ENCODE results near the gene TTYH2. TPM values are rescaled to one million over a fixed set of nuclear protein-coding genes. Genes with fewer than 3 reads are reported as not detected.

Gene TTYH2
- total and polyA plus RNA-seq, 5 experiments from 2014 or later: 0.57 to 9.6 (median 2.2) TPM

- no peak overlapping the region for H3K4me3 Mint-ChIP-seq
- peaks cover 0 to 3% (median 2%) of the 10 kb centered on the region in 3 donors for H3K36me3 Mint-ChIP-seq
- no peak for ATAC-seq
- H3K4me1 Mint-ChIP-seq: peaks cover 0 to 14% (median 9%) of the 10 kb centered on the region in 4 donors
- no peak for DNase-seq
- POLR2A ChIA-PET: no interaction called here
- peak overlapping the region in 2 of 10 donors; percentile 20 to 74 for H3K27ac Mint-ChIP-seq
- H3K9me3 Mint-ChIP-seq: peaks cover 0 to 5% (median 0%) of the 10 kb centered on the region in 9 donors
- peaks cover 0 to 19% (median 4%) of the 10 kb centered on the region in 5 donors for H3K27me3 Mint-ChIP-seq
Observed at GRCh38 chr17:74297941-74298340, 84.6 kb downstream of the TTYH2 start.

- POLR2A ChIA-PET: no interaction called here
- DNase-seq: no peak
- peaks cover 0 to 19% (median 4%) of the 10 kb centered on the region in 5 donors for H3K27me3 Mint-ChIP-seq
- H3K36me3 Mint-ChIP-seq: peaks cover 0 to 3% (median 2%) of the 10 kb centered on the region in 3 donors
- H3K9me3 Mint-ChIP-seq: peaks cover 0 to 5% (median 0%) of the 10 kb centered on the region in 9 donors
- no peak overlapping the region for H3K27ac Mint-ChIP-seq
- peaks cover 0 to 14% (median 9%) of the 10 kb centered on the region in 4 donors for H3K4me1 Mint-ChIP-seq
- no peak for ATAC-seq
- no peak overlapping the region for H3K4me3 Mint-ChIP-seq
Observed at GRCh38 chr17:74298778-74299177, 85.4 kb downstream of the TTYH2 start.

- DNase-seq (no peak), ATAC-seq (no peak)
- H3K36me3 Mint-ChIP-seq: peaks cover 0 to 3% (median 2%) of the 10 kb centered on the region in 3 donors
- H3K4me1 Mint-ChIP-seq: peaks cover 0 to 14% (median 9%) of the 10 kb centered on the region in 4 donors
- H3K4me3 Mint-ChIP-seq: peak overlapping the region in 1 of 10 donors; percentile 60
- POLR2A ChIA-PET: no interaction called here
- H3K27me3 Mint-ChIP-seq: peaks cover 0 to 19% (median 4%) of the 10 kb centered on the region in 5 donors
- peaks cover 0 to 5% (median 0%) of the 10 kb centered on the region in 9 donors for H3K9me3 Mint-ChIP-seq
- H3K27ac Mint-ChIP-seq: no peak overlapping the region
Observed at GRCh38 chr17:74299226-74300009, 86.0 kb downstream of the TTYH2 start.

DNA sequence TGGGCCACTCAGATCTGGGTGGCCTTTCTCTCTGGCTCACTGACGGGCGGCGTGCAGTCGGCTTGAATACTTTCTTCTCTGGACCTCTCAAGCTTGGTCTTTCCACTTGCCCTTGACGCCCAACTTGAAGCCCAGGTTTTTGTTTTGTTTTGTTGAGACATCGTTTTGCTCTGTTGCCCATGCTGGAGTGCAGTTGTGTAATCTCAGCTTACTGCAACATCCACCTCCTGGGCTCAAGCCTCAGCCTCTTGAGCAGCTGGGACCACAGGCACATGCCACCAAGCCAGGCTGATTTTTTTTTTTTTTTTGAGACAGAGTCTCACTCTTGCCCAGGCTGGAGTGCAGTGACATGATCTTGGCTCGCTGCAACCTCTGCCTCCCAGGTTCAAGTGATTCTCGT is 89.9 kb downstream of the TTYH2 start:
- DNase-seq (no peak), ATAC-seq (no peak)
- Mint-ChIP-seq H3K27ac (no peak overlapping the region), H3K4me1 (peaks cover 2 to 10% (median 8%) of the 10 kb centered on the region in 4 donors), H3K27me3 (peaks cover 0 to 19% (median 7%) of the 10 kb centered on the region in 5 donors), H3K4me3 (no peak overlapping the region), H3K36me3 (no peaks in the 10 kb centered on the region), H3K9me3 (no peaks in the 10 kb centered on the region)
- POLR2A ChIA-PET: no interaction called here

DNA sequence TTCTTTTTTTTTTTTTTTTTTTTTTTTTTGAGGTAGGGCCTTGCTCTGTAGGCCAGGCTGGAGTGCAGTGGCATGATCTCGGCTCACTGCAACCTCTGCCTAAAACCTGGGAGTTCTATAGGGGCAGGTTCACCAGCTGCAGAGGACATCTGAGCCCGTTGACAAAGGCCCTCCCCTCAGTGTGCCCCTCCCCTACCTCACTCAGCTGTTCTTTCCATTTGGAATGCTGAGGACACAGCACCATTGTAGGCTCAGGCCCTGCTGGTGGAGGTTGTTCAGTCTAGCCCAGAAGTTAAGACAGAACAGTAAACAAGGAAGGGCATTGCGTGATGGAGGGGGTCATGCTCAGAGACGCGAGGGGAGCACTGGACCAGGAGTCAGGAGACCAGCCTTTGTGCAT is 90.8 kb downstream of the TTYH2 start:
- no peaks in the 10 kb centered on the region for H3K36me3 Mint-ChIP-seq
- DNase-seq (no peak), ATAC-seq (no peak)
- no peaks in the 10 kb centered on the region for H3K9me3 Mint-ChIP-seq
- no peak overlapping the region for H3K27ac Mint-ChIP-seq
- POLR2A ChIA-PET: no interaction called here
- no peak overlapping the region for H3K4me3 Mint-ChIP-seq
- peaks cover 0 to 15% (median 6%) of the 10 kb centered on the region in 5 donors for H3K27me3 Mint-ChIP-seq
- H3K4me1 Mint-ChIP-seq: peaks cover 2 to 10% (median 8%) of the 10 kb centered on the region in 4 donors

DNA sequence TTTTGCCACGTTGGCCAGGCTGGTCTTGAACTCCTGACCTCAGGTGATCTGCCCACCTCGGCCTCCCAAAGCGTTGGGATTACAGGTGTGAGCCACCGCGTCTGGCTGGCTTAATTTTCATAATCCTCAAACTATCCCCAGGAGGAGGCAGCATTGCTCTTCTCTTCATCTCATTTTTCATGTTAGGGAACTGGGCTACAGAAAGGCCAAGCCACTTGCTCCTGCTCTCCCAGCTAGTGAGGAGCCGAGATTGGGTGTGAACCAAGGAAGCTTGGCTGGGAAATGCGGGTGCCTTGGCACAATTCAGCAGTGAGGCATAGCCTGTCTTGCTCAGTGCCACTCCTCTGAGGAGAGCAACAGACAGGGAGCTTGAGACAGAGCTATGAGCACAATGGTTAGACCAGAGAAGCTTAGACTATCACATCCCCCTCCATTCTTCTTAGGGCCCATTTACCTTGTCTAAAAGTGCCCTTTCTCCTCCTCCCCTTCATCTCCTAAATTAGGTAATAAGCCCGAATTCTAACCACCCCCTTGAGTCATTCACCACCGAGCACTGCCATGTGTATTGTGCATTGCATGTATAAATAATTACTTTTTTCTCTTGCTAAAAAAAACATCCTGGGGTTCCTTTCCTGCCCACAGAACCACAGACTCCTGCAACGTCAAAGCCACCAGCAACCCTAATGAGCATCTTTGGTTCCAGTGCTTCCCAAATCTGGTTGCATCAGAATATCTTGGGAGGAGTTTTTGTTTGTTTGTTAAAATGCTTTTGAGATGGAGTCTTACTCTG is 92.7 kb downstream of the TTYH2 start:
- H3K27me3 Mint-ChIP-seq: peaks cover 0 to 7% (median 3%) of the 10 kb centered on the region in 5 donors
- POLR2A ChIA-PET: no interaction called here
- ATAC-seq (no peak), DNase-seq (no peak)
- no peaks in the 10 kb centered on the region for H3K36me3 Mint-ChIP-seq
- peak overlapping the region in 2 of 10 donors; percentile 5 to 12 for H3K27ac Mint-ChIP-seq
- peaks cover 2 to 10% (median 8%) of the 10 kb centered on the region in 4 donors for H3K4me1 Mint-ChIP-seq
- H3K4me3 Mint-ChIP-seq: no peak overlapping the region
- no peaks in the 10 kb centered on the region for H3K9me3 Mint-ChIP-seq

DNA sequence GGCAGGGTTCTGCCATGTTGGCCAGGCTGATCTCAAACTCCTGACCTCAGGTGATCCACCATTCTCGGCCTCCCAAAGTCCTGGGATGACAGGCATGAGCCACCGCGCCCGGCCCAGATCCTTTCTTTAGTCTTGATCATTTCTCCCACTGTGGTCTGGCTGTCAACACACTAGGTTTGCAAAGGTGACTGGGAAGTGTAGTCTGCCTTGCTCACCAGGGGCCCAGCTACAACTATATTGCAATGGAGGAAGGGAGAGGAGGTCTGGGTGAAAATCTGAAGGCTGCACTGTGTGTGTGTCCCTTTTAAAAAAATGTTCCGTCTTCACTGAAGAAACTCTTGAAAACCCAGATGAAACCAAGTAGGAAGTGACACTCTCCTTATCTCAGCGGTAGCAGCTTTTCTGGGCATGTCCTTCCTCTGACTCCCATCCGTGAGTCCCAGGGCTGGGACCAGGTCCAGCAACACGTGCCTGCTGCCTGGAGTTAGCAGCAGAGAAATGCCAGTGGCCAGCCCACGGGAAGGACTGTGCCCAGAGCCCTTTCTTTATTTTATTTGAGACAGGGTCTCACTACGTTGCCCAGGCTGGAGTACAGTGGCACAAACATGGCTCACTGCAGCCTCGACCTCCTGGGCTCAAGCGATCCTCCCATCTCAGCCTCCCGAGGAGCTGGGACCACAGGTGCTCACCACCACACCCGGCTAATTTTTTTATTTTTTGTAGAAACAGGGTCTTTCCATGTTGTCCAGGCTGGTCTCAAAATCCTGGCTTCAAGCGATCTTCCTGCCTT is 94.8 kb downstream of the TTYH2 start:
- Mint-ChIP-seq H3K4me3 (no peak overlapping the region), H3K9me3 (peaks cover 0 to 10% (median 0%) of the 10 kb centered on the region in 9 donors), H3K4me1 (peaks cover 0 to 8% (median 5%) of the 10 kb centered on the region in 4 donors), H3K27ac (peak overlapping the region in 1 of 10 donors; percentile 62), H3K27me3 (peaks cover 0 to 7% (median 4%) of the 10 kb centered on the region in 5 donors), H3K36me3 (peaks cover 0 to 7% (median 0%) of the 10 kb centered on the region in 3 donors)
- no peak for DNase-seq
- no peak for ATAC-seq
- POLR2A ChIA-PET: no interaction called here

- H3K9me3 Mint-ChIP-seq: peaks cover 0 to 16% (median 0%) of the 10 kb centered on the region in 9 donors
- POLR2A ChIA-PET: no interaction called here
- H3K4me1 Mint-ChIP-seq: peaks cover 0 to 8% (median 5%) of the 10 kb centered on the region in 4 donors
- H3K27me3 Mint-ChIP-seq: peaks cover 0 to 7% (median 4%) of the 10 kb centered on the region in 5 donors
- no peak overlapping the region for H3K4me3 Mint-ChIP-seq
- peak overlapping the region in 1 of 10 donors; percentile 24 for H3K27ac Mint-ChIP-seq
- peaks cover 0 to 7% (median 0%) of the 10 kb centered on the region in 3 donors for H3K36me3 Mint-ChIP-seq
- no peak for ATAC-seq
- DNase-seq: no peak
Observed at GRCh38 chr17:74309902-74310301, 96.5 kb downstream of the TTYH2 start.

Other genes with a start within 250 kb of the TTYH2 start
- 1,000 to 10,000 TPM; 2,061 to 2,154 TPM for gene RPL38, start 9.9 kb upstream of the TTYH2 start, total RNA-seq
- 1,000 to 10,000 TPM; 2,282 to 2,688 (median 2,624) TPM for gene RPL38, start 9.9 kb upstream of the TTYH2 start, polyA plus RNA-seq
- under 1 TPM; 0.38 to 0.42 TPM for gene DNAI2, start 60.7 kb downstream of the TTYH2 start, total RNA-seq
- under 1 TPM; 0.09 to 0.28 (median 0.11) TPM for gene DNAI2, start 60.7 kb downstream of the TTYH2 start, polyA plus RNA-seq
- not detected for gene KIF19, start 112.7 kb downstream of the TTYH2 start, total RNA-seq
- gene KIF19, start 112.7 kb downstream of the TTYH2 start, polyA plus RNA-seq: 1 to 10 TPM in 1 of 3 donors, not detected in 2; 1.1 TPM
- gene BTBD17, start 148.3 kb downstream of the TTYH2 start, total RNA-seq: not detected
- not detected for gene BTBD17, start 148.3 kb downstream of the TTYH2 start, polyA plus RNA-seq
- not detected for gene GPR142, start 153.9 kb downstream of the TTYH2 start, total RNA-seq
- under 1 TPM in 1 of 3 donors, not detected in 2; 0.10 TPM for gene GPR142, start 153.9 kb downstream of the TTYH2 start, polyA plus RNA-seq
- gene GPRC5C, start 218.5 kb downstream of the TTYH2 start, total RNA-seq: not detected
- gene GPRC5C, start 218.5 kb downstream of the TTYH2 start, polyA plus RNA-seq: under 1 TPM in 1 of 3 donors, not detected in 2; 0.09 TPM